ENCODE results near the gene PF4V1.

Gene PF4V1

DNA sequence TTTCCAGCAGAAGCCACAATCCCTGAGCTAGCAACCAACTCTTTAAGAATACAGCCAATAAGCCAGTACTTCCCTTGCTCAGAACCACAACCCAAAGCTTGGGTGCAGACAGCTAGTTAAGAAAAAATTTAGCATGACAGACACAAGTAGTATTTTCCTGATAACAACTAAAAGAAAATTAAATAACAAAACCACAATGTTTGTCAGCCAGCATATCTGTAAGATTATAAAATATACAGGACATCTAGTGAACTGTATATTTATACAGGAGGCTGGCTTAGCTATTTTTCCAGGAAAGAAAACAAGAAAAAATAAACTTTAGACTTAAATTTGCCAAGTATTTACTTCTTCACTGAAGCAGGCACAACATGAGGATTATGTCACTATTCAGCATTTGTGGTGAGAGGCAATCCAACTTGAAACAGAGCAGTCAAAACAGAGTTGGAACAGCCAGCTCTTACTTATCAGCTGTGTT is 6.6 kb downstream of the PF4V1 start:
- in situ Hi-C loops (cut with MboI; ENCODE audit: low pct_unique_long_range_greater_than_20kb, low sequenced_read_pairs, unreplicated experiment), result no loop called here
- TF ChIP-seq CTCF (IDR thresholded peaks at IDR 0.05; ENCODE audit: extremely low read depth, insufficient read depth, missing control alignments), result no peak
- DNase-seq (ENCODE audit: low spot score), result no peak

DNA sequence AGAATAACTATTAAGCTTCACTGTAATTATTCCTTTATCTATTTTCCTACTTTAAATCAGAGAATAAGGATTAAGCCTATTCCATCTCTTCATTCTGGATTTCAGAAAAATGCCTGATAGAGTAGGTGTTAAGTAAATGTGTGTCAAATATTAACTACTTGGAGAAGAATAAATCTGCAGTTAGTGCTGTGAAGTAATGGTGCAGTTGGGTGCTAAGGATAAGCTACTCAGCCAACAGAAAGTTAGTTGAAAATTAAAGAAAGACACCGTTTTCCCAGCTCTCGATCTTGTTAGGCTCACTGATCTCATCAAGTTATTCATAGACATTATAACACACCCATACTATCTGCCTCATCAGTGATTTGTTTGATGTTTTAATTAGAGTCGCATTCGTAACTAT is 7.1 kb downstream of the PF4V1 start:
- TF ChIP-seq CTCF (IDR thresholded peaks at IDR 0.05; ENCODE audit: extremely low read depth, insufficient read depth, missing control alignments), result no peak
- in situ Hi-C loops (cut with MboI; ENCODE audit: low pct_unique_long_range_greater_than_20kb, low sequenced_read_pairs, unreplicated experiment), result no loop called here
- DNase-seq (ENCODE audit: low spot score), result no peak

GRCh38 chr4:73860917-73861316 is 7.8 kb downstream of the PF4V1 start:
- in situ Hi-C loops (cut with MboI; ENCODE audit: low pct_unique_long_range_greater_than_20kb, low sequenced_read_pairs, unreplicated experiment), result no loop called here
- no peak for DNase-seq (ENCODE audit: low spot score)
- no peak for TF ChIP-seq CTCF (IDR thresholded peaks at IDR 0.05; ENCODE audit: extremely low read depth, insufficient read depth, missing control alignments)

DNA sequence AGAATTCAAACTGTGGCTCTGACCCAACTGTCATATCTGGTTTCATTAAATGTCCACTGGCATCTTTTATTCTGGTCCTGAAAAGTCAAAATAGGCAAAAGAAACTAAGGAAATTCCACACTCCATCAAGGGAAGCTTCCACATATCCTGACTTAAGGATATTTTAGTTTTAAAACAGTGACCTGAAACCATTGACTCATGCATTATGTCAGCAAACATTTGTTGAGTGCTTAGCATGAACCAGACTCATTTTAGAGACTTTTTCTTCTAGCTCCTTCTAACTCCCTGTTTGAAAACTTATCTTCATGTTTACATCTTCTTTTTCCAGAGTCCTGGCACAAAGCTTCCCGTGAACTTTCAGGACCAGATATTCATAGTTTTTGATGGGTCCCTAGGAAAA is 9.2 kb downstream of the PF4V1 start:
- in situ Hi-C loops (cut with MboI; ENCODE audit: low pct_unique_long_range_greater_than_20kb, low sequenced_read_pairs, unreplicated experiment), result no loop called here
- TF ChIP-seq CTCF (IDR thresholded peaks at IDR 0.05; ENCODE audit: extremely low read depth, insufficient read depth, missing control alignments), result no peak

GRCh38 chr4:73864365-73864764 is 11.3 kb downstream of the PF4V1 start:
- peak; percentile 55 for TF ChIP-seq CTCF (IDR thresholded peaks at IDR 0.05; ENCODE audit: extremely low read depth, insufficient read depth, missing control alignments)
- in situ Hi-C loops (cut with MboI; ENCODE audit: low pct_unique_long_range_greater_than_20kb, low sequenced_read_pairs, unreplicated experiment), result no loop called here
- peak; percentile 26 for DNase-seq (ENCODE audit: low spot score)

More for the DNA sequence above, 9.2 kb downstream of the PF4V1 start:
- no peak for DNase-seq (ENCODE audit: low spot score)

DNA sequence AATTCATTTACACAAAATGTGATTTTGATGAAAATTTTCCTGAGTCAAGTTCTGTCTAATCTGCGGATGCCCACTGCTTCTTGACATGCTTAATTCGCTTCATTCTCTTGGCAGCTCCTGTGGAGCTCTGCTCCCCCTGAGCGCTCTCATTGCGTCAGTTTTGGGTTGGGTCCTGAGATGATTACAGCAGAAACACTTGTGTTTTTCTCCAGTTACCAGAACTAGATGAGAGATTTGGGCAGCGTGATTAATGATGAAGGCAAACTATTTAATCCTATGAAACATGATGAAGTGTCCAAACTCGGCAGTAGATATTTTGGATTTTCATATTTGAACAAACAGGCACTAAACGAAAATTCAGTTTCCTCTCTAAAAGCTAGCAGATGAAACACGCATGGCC is 11.9 kb downstream of the PF4V1 start:
- no peak for TF ChIP-seq CTCF (IDR thresholded peaks at IDR 0.05; ENCODE audit: extremely low read depth, insufficient read depth, missing control alignments)
- in situ Hi-C loops (cut with MboI; ENCODE audit: low pct_unique_long_range_greater_than_20kb, low sequenced_read_pairs, unreplicated experiment), result no loop called here
- no peak for DNase-seq (ENCODE audit: low spot score)
